ENCODE results near the gene TECRL. TPM values are rescaled to one million over a fixed set of nuclear protein-coding genes. Genes with fewer than 3 reads are reported as not detected.

TECRL gene
- total RNA-seq, 4 donors from 2014 or later: not detected

- Histone ChIP-seq H3K36me3 (no peaks in the 10 kb centered on the region), H3K4me1 (no peaks in the 10 kb centered on the region), H3K27me3 (no peaks in the 10 kb centered on the region), H3K27ac (no peak overlapping the region), H3K9me3 (peaks cover 0 to under 1% (median 0%) of the 10 kb centered on the region in 3 donors), H3K4me3 (no peak overlapping the region)
- 53 to 91% methylated on average over 3 of the region's 3 CpGs for WGBS, 2 donors (ENCODE audit: low coverage in 1 of 2)
- ATAC-seq: no peak
- TF ChIP-seq POLR2A (IDR thresholded peaks at IDR 0.05) (no peak), POLR2AphosphoS5 (IDR thresholded peaks at IDR 0.05) (no peak), EP300 (IDR thresholded peaks at IDR 0.05) (no peak)
- TF ChIP-seq, protein P1, sequence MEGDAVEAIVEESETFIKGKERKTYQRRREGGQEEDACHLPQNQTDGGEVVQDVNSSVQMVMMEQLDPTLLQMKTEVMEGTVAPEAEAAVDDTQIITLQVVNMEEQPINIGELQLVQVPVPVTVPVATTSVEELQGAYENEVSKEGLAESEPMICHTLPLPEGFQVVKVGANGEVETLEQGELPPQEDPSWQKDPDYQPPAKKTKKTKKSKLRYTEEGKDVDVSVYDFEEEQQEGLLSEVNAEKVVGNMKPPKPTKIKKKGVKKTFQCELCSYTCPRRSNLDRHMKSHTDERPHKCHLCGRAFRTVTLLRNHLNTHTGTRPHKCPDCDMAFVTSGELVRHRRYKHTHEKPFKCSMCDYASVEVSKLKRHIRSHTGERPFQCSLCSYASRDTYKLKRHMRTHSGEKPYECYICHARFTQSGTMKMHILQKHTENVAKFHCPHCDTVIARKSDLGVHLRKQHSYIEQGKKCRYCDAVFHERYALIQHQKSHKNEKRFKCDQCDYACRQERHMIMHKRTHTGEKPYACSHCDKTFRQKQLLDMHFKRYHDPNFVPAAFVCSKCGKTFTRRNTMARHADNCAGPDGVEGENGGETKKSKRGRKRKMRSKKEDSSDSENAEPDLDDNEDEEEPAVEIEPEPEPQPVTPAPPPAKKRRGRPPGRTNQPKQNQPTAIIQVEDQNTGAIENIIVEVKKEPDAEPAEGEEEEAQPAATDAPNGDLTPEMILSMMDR (IDR thresholded peaks at IDR 0.05): no peak
Measured at GRCh38 chr4:64330143-64330542, 79.1 kb downstream of the TECRL start.

DNA sequence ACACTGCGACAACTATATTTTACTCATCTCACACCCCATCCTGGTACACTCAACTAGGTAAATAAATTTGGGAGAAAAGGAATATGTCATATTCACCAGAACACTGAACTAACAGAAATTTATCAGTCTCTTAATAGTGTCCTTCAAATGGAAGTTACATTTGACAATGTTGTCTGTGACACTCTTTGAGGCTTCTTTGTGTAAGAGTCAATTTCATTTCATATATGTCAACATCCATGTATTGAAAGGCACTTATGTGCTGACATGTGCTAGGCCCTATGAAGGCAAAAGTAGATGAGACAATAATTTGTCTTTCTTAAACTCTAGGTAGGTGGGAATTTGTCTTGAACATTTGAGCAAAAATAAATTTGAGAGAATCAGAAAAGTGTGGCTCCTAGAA is 82.0 kb downstream of the TECRL start:
- Histone ChIP-seq H3K27ac (no peak overlapping the region), H3K4me1 (no peaks in the 10 kb centered on the region), H3K27me3 (no peaks in the 10 kb centered on the region), H3K9me3 (peaks cover 0 to 5% (median 0%) of the 10 kb centered on the region in 3 donors), H3K4me3 (no peak overlapping the region), H3K36me3 (no peaks in the 10 kb centered on the region)
- ATAC-seq: no peak
- 100% methylated on average over 1 of the region's 1 CpG for WGBS, 2 donors (ENCODE audit: low coverage in 1 of 2)
- TF ChIP-seq, protein P1 (IDR thresholded peaks at IDR 0.05): no peak
- TF ChIP-seq EP300 (IDR thresholded peaks at IDR 0.05) (no peak), POLR2A (IDR thresholded peaks at IDR 0.05) (no peak), POLR2AphosphoS5 (IDR thresholded peaks at IDR 0.05) (no peak)

- Histone ChIP-seq H3K27ac (no peak overlapping the region), H3K36me3 (no peaks in the 10 kb centered on the region), H3K9me3 (peaks cover 0 to 5% (median 0%) of the 10 kb centered on the region in 3 donors), H3K4me1 (no peaks in the 10 kb centered on the region), H3K27me3 (no peaks in the 10 kb centered on the region), H3K4me3 (no peak overlapping the region)
- TF ChIP-seq POLR2A (IDR thresholded peaks at IDR 0.05) (no peak), EP300 (IDR thresholded peaks at IDR 0.05) (no peak)
- no peak for ATAC-seq
- WGBS, 2 donors (ENCODE audit: low coverage in 1 of 2): 60 to 65% methylated on average over 1 of the region's 1 CpG
Measured at GRCh38 chr4:64326507-64326906, 82.7 kb downstream of the TECRL start.

DNA sequence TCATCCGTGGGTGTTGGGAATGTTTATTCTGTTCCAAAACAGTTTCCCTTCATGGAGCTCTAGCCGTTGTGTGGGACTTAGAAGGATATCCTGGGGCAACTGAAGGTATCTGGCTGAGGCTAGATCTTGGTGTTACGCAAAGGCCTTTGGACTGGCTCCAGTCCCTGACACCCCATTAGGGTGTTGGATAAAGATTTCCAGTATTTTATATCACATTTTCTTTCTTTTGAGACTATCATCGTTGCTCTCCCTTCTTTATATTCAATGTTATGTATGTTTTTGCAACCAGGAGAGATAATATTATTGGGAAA is 103.0 kb downstream of the TECRL start:
- TF ChIP-seq POLR2A (IDR thresholded peaks at IDR 0.05) (no peak), POLR2AphosphoS5 (IDR thresholded peaks at IDR 0.05) (no peak), EP300 (IDR thresholded peaks at IDR 0.05) (no peak)
- TF ChIP-seq, protein P1 (IDR thresholded peaks at IDR 0.05): no peak
- ATAC-seq: no peak

GRCh38 chr4:64305565-64306254 is 103.5 kb downstream of the TECRL start:
- no CpG with 5 or more reads among the region's 1 CpG for WGBS, 2 donors (ENCODE audit: low coverage in 1 of 2)
- Histone ChIP-seq H3K9me3 (peaks cover 0 to 11% (median 0%) of the 10 kb centered on the region in 3 donors), H3K36me3 (no peaks in the 10 kb centered on the region), H3K4me1 (no peaks in the 10 kb centered on the region), H3K27ac (no peak overlapping the region), H3K4me3 (no peak overlapping the region), H3K27me3 (no peaks in the 10 kb centered on the region)
- no peak for ATAC-seq
- no peak for TF ChIP-seq POLR2A (IDR thresholded peaks at IDR 0.05)
- TF ChIP-seq EP300 (IDR thresholded peaks at IDR 0.05): no peak
- TF ChIP-seq, protein P1 (IDR thresholded peaks at IDR 0.05): no peak
- TF ChIP-seq POLR2AphosphoS5 (IDR thresholded peaks at IDR 0.05): no peak

More for the DNA sequence above, 103.0 kb downstream of the TECRL start:
- no peak overlapping the region for H3K27ac ChIP-seq
- H3K4me1 ChIP-seq: no peaks in the 10 kb centered on the region
- peaks cover 0 to 11% (median 0%) of the 10 kb centered on the region in 3 donors for H3K9me3 ChIP-seq
- H3K4me3 ChIP-seq: no peak overlapping the region
- no peaks in the 10 kb centered on the region for H3K36me3 ChIP-seq
- H3K27me3 ChIP-seq: no peaks in the 10 kb centered on the region
- WGBS, 2 donors (ENCODE audit: low coverage in 1 of 2): 78 to 95% methylated on average over 4 of the region's 4 CpGs
